K562 (cell line): ENCODE results near the gene CHCHD6. TPM values are rescaled to one million over a fixed set of nuclear protein-coding genes. Genes with fewer than 3 reads are reported as not detected.

Experiments
- ATAC-seq: fragments of 200-7000 bp; cut with Tn5 transposase; 3 replicates; pipeline ENCODE4 v1.9.1; 2020; ENCODE audit warnings: moderate library complexity
- BruUV-seq: library from RNA; stranded (reverse); fragments of 400-500 nt; replicated peaks from 2 replicates; lab custom pipeline; 2021; lab: Mats Ljungman, UMichigan
- CTCF ChIA-PET: fragments of 300-600 bp; formaldehyde crosslinking; extraction: SDS; loops from one replicate; lab custom pipeline; 2021; ENCODE audit warnings: low intra/inter-chr PET ratio; lab: Yijun Ruan, JAX
- POLR2A ChIA-PET: fragments of 300-600, 350-650 bp; sonication (Branson Sonifier 250); formaldehyde crosslinking; extraction: SDS; loops from one replicate; lab custom pipeline; 2021; ENCODE audit warnings: antibody characterized with exemption, inconsistent platforms; lab: Yijun Ruan, JAX
- DNase-seq, 4 experiments: peaks; one replicate each; pipeline versions ENCODE4 v3.0.0 to v3.0.0-alpha.2; 2011 to 2018; ENCODE audit warnings: low spot score in 3 of 4, mixed read lengths in 3 of 4; ENCODE audit errors: extremely low read depth in 1 of 4
- FAIRE-seq: peaks from 2 replicates; lab custom pipeline; 2011; peaks lifted over from hg19 to GRCh38; lab: Jason Lieb, UNC
- H2AFZ ChIP-seq: 2 replicates; pipeline ENCODE4 v1.6.0; 2011; ENCODE audit warnings: low read depth, low read length, control low read depth, inconsistent platforms
- H3K27ac ChIP-seq: fragments of 200-600 bp; 3 replicates; pipeline ENCODE4 v1.8.0; 2011; ENCODE audit warnings: low read depth, mild to moderate bottlenecking, control low read depth, inconsistent platforms, low read length, moderate library complexity, mixed read lengths; ENCODE audit errors: extremely low read depth
- H3K27me3 ChIP-seq, 2 experiments: fragments of 300-600 bp in 1 of 2; 2 replicates in 1 of 2; 3 replicates in 1 of 2; pipeline versions ENCODE4 v1.6.0 to v1.8.0; 2011; ENCODE audit warnings: inconsistent platforms in 2 of 2, low read length in 2 of 2, mild to moderate bottlenecking in 1 of 2, mixed read lengths in 1 of 2, moderate library complexity in 1 of 2; ENCODE audit not compliant: control insufficient read depth in 2 of 2, insufficient read depth in 2 of 2
- H3K36me3 ChIP-seq: fragments of 300-600 bp; 3 replicates; pipeline ENCODE4 v1.8.0; 2011; ENCODE audit warnings: mild to moderate bottlenecking, low read length, inconsistent platforms; ENCODE audit not compliant: control insufficient read depth, insufficient read depth
- H3K4me1 ChIP-seq, 2 experiments: fragments of 200-600 bp in 1 of 2; replicated peaks in 1 of 2; 2 replicates in 1 of 2; 3 replicates in 1 of 2; pipeline versions ENCODE4 v1.5.1 to v1.8.0; 2011; ENCODE audit warnings: inconsistent platforms in 2 of 2, low read length in 2 of 2, mild to moderate bottlenecking in 1 of 2, mixed read lengths in 1 of 2, moderate library complexity in 1 of 2; ENCODE audit not compliant: control insufficient read depth in 2 of 2, insufficient read depth in 2 of 2
- H3K4me2 ChIP-seq: 2 replicates; pipeline ENCODE4 v1.6.1; 2011; ENCODE audit warnings: low read length, control low read depth, inconsistent platforms, mixed read lengths; ENCODE audit not compliant: insufficient read depth
- H3K4me3 ChIP-seq: fragments of 200-600 bp; sonication (generic), shearing (Covaris generic); 2 replicates; pipeline ENCODE4 v1.5.1; 2016; ENCODE audit warnings: control low read depth, inconsistent platforms
- H3K79me2 ChIP-seq: fragments of 200-600 bp; 3 replicates; pipeline ENCODE4 v1.8.0; 2011; ENCODE audit warnings: low read length, inconsistent platforms; ENCODE audit not compliant: control insufficient read depth, insufficient read depth
- H3K9ac ChIP-seq, 2 experiments: 2 replicates each; pipeline versions ENCODE4 v1.6.0 to v1.6.1; 2011; ENCODE audit warnings: low read depth in 2 of 2, low read length in 2 of 2, control low read depth in 1 of 2, inconsistent platforms in 1 of 2, mild to moderate bottlenecking in 1 of 2, mixed read lengths in 1 of 2; ENCODE audit not compliant: insufficient read depth in 1 of 2
- H3K9me1 ChIP-seq: one replicate; pipeline ENCODE4 v1.6.0; 2011; ENCODE audit warnings: inconsistent platforms, mild to moderate bottlenecking, low read length, moderate library complexity; ENCODE audit not compliant: control insufficient read depth, insufficient read depth
- H3K9me3 ChIP-seq: replicated peaks from 2 replicates; pipeline ENCODE4 v1.5.1; 2011; ENCODE audit warnings: low read depth, low read length, inconsistent platforms; ENCODE audit not compliant: control insufficient read depth, insufficient read depth
- H4K20me1 ChIP-seq: replicated peaks from 2 replicates; pipeline ENCODE4 v1.6.1; 2011; ENCODE audit warnings: low read length, inconsistent platforms, mixed read lengths; ENCODE audit not compliant: control insufficient read depth, insufficient read depth
- ATF2 ChIP-seq: sonication (generic); formaldehyde crosslinking; IDR thresholded peaks from 2 replicates; pipeline ENCODE4 v1.8.1; 2022; ENCODE audit warnings: missing genetic modification reagents
- CBFA2T2 ChIP-seq: fragments of 450-650 bp; conservative IDR thresholded peaks from 2 replicates; pipeline ENCODE4 v1.6.1; 2017; ENCODE audit warnings: mild to moderate bottlenecking
- CREB3 ChIP-seq: fragments of 450-650 bp; conservative IDR thresholded peaks from 2 replicates; pipeline ENCODE4 v1.6.1; 2016; ENCODE audit warnings: missing genetic modification characterization, low read depth, mild to moderate bottlenecking, missing compliant biosample characterization, moderate library complexity
- E2F4 ChIP-seq: sonication (generic); formaldehyde crosslinking; IDR thresholded peaks from 2 replicates; pipeline ENCODE4 v1.8.0; 2022; ENCODE audit warnings: mild to moderate bottlenecking, low read depth, missing genetic modification reagents
- E2F8 ChIP-seq: fragments of 450-650 bp; IDR thresholded peaks from 2 replicates; pipeline ENCODE4 v1.7.1; 2018; ENCODE audit warnings: mild to moderate bottlenecking, low read depth; ENCODE audit not compliant: partially characterized antibody
- GTF2E2 ChIP-seq: fragments of 200-800 bp; sonication (Bioruptor generic); IDR thresholded peaks from 2 replicates; pipeline ENCODE4 v1.6.1; 2016; ENCODE audit warnings: missing genetic modification characterization, missing compliant biosample characterization
- KAT8 ChIP-seq: fragments of 450-650 bp; IDR thresholded peaks from 2 replicates; pipeline ENCODE4 v1.6.1; 2016; ENCODE audit warnings: low read depth, mild to moderate bottlenecking
- KDM1A ChIP-seq, 2 experiments: fragments of 450-650 bp; IDR thresholded peaks; 2 replicates each; pipeline ENCODE4 v1.6.1; 2016; ENCODE audit warnings: mild to moderate bottlenecking in 2 of 2
- MITF ChIP-seq: IDR thresholded peaks from 2 replicates; pipeline ENCODE4 v1.6.1; 2014; ENCODE audit warnings: antibody characterized with exemption
- NCOR1 ChIP-seq: fragments of 450-650 bp; IDR thresholded peaks from 2 replicates; pipeline ENCODE4 v1.6.1; 2016; ENCODE audit warnings: mild to moderate bottlenecking, moderate library complexity
- NFXL1 ChIP-seq: fragments of 450-650 bp; formaldehyde crosslinking; IDR thresholded peaks from 2 replicates; pipeline ENCODE4 v1.4.0; 2021; ENCODE audit warnings: mild to moderate bottlenecking
- NR2F6 ChIP-seq: fragments of 450-650 bp; formaldehyde crosslinking; IDR thresholded peaks from 2 replicates; pipeline ENCODE4 v1.4.0; 2020; ENCODE audit warnings: mild to moderate bottlenecking
- RBBP5 ChIP-seq: fragments of 200-600 bp; sonication (generic); IDR thresholded peaks from 2 replicates; pipeline ENCODE4 v1.6.1; 2012; ENCODE audit warnings: borderline replicate concordance, mild to moderate bottlenecking, low read length, control low read depth, inconsistent platforms; ENCODE audit not compliant: insufficient read depth, poor library complexity, severe bottlenecking
- RBFOX2 ChIP-seq: fragments of 200-400 bp; formaldehyde crosslinking; IDR thresholded peaks from 2 replicates; pipeline ENCODE4 v1.6.1; 2017; ENCODE audit warnings: low read depth, mild to moderate bottlenecking, low read length, moderate library complexity
- XRCC3 ChIP-seq: fragments of 450-650 bp; IDR thresholded peaks from 2 replicates; pipeline ENCODE4 v1.6.1; 2017; ENCODE audit warnings: mild to moderate bottlenecking, moderate library complexity
- ZNF224 ChIP-seq: sonication (generic); formaldehyde crosslinking; IDR thresholded peaks from 2 replicates; pipeline ENCODE4 v1.8.0; 2022; ENCODE audit warnings: mild to moderate bottlenecking, missing genetic modification reagents
- WGBS: fragments of 100-300 bp; shearing (Covaris generic); methylation state at CpG from one replicate; pipeline ENCODE4 v1.1.6; 2016; ENCODE audit warnings: low coverage, mixed read lengths; ENCODE audit not compliant: insufficient coverage; ENCODE audit errors: missing lambda C conversion rate; 5-methylcytosine and 5-hydroxymethylcytosine counted together
- in situ Hi-C: fragments of 300-500 bp; cut with MboI; formaldehyde crosslinking; loops from 4 replicates; pipeline ENCODE4 v1.15.0; 2018; ENCODE audit warnings: inconsistent platforms, mixed read lengths
- intact Hi-C: fragments of 100-400 bp; cut with micrococcal nuclease; formaldehyde crosslinking; loops from 2 replicates; pipeline ENCODE4 v1.14.2; 2022
- polyA plus RNA-seq, 8 experiments: library from polyadenylated mRNA; depleted of rRNA in 4 of 8; stranded (reverse) in 5 of 8; unstranded in 3 of 8; fragments of >200 nt; fragmentation: Nextera tagmentation in 2 of 8; fragmentation: Illumina TruSeq in 1 of 8; extraction: Ambion mirVana in 2 of 8; extraction: Trizol in 1 of 8; gene quantifications; 2 replicates each; pipeline versions ENCODE4 v1.2.1 to v1.2.3, GENCODE V29; 2011 to 2014; ENCODE audit warnings: inconsistent platforms in 1 of 8, missing spikeins in 1 of 8
- total RNA-seq, 7 experiments: library from RNA; depleted of rRNA in 6 of 7; stranded (reverse); fragments of >200 nt in 6 of 7; fragmentation: Illumina TruSeq in 2 of 7; extraction: Trizol in 2 of 7; gene quantifications; 2 replicates each; pipeline versions ENCODE4 v1.2.1 to v1.2.3, GENCODE V29; 2011 to 2021; ENCODE audit warnings: low replicate concordance in 1 of 7

The CHCHD6 gene
- total and polyA plus RNA-seq, 9 of the 15 experiments (the other 6 are each of a cell fraction or from before 2014, with no cell fraction given) = 4.6 to 18.6 (median 10.9) TPM

GRCh38 chr3:126958638-126959085 is 254.6 kb downstream of the CHCHD6 start:
- no peak overlapping the region for H3K9ac ChIP-seq
- DNase-seq (no peak), ATAC-seq (no peak), FAIRE-seq (no peak)
- WGBS = 69% methylated on average over 9 of the region's 10 CpGs
- in situ Hi-C loops = no loop called here
- H3K79me2 ChIP-seq = no peaks in the 10 kb centered on the region; the same call in 2 of the 3 replicates
- intact Hi-C loops = no loop called here
- H3K27me3 ChIP-seq = no peaks in the 10 kb centered on the region
- ChIA-PET POLR2A (interaction anchor here (0.6 kb wide), 2 partner anchors 15 to 47 kb away, joined by 3 read pairs; no protein-coding TSS in a partner anchor), CTCF (no interaction called here)
- H4K20me1 ChIP-seq = no peaks in the 10 kb centered on the region
- H3K27ac ChIP-seq = no peak overlapping the region
- no peaks in the 10 kb centered on the region for H3K36me3 ChIP-seq
- no peak overlapping the region for H3K4me2 ChIP-seq
- H3K4me3 ChIP-seq = no peak overlapping the region
- no peaks in the 10 kb centered on the region for H3K9me1 ChIP-seq
- H3K9me3 ChIP-seq = no peaks in the 10 kb centered on the region
- H2AFZ ChIP-seq = no peak overlapping the region
- no TSS peak for BruUV-seq
- peaks cover 9 to 28% of the 10 kb centered on the region in 2 experiments; a peak in 4 of 5 replicates for H3K4me1 ChIP-seq
- TF ChIP-seq ZNF224 (CRISPR knock-in tag) = no peak
- no peak for TF ChIP-seq ATF2 (CRISPR knock-in tag)
- TF ChIP-seq CBFA2T2 = no peak
- no peak for TF ChIP-seq KDM1A (IDR thresholded peaks at IDR 0.05)
- TF ChIP-seq E2F8 = no peak
- TF ChIP-seq NFXL1 (CRISPR knock-in tag) = no peak
- no peak for TF ChIP-seq RBFOX2
- TF ChIP-seq RBBP5 = no peak
- TF ChIP-seq XRCC3 = no peak
- no peak for TF ChIP-seq CREB3 (tag)
- no peak for TF ChIP-seq E2F4 (CRISPR knock-in tag)
- no peak for TF ChIP-seq MITF
- TF ChIP-seq GTF2E2 (tag) = no peak
- no peak for TF ChIP-seq KAT8
- TF ChIP-seq NR2F6 = no peak
- TF ChIP-seq NCOR1 = no peak
